IMR-90 (cell line): ENCODE results near the gene SNX15. TPM values are rescaled to one million over a fixed set of nuclear protein-coding genes. Genes with fewer than 3 reads are reported as not detected.

Source experiments
- ATAC-seq: fragments of 200-7000 bp; cut with Tn5 transposase; 2 replicates; pipeline ENCODE4 v1.9.1; 2020; ENCODE audit warnings: low read depth, mild to moderate bottlenecking, moderate library complexity
- BruUV-seq: library from RNA; stranded (reverse); fragments of 400-500 nt; replicated peaks from 2 replicates; lab custom pipeline; 2021; lab: Mats Ljungman, UMichigan
- CTCF ChIA-PET: fragments of 300-600 bp; formaldehyde crosslinking; extraction: SDS; loops from one replicate; lab custom pipeline; 2021; ENCODE audit warnings: antibody characterized with exemption; lab: Yijun Ruan, JAX
- POLR2A ChIA-PET: fragments of 300-600 bp; sonication (Branson Sonifier 250); formaldehyde crosslinking; loops from one replicate; lab custom pipeline; 2022; ENCODE audit warnings: antibody characterized with exemption; ENCODE audit not compliant: unreplicated experiment; lab: Charles Lee
- DNase-seq: peaks from one replicate; pipeline ENCODE4 v3.0.0; 2013
- H2AFZ ChIP-seq: replicated peaks from 2 replicates; pipeline ENCODE3; 2013; ENCODE audit warnings: low read length, mild to moderate bottlenecking; ENCODE audit not compliant: poor library complexity
- H2AK5ac ChIP-seq: 2 replicates; pipeline ENCODE4 v1.6.1; 2013; ENCODE audit warnings: low read depth, low read length, inconsistent platforms
- H2AK9ac ChIP-seq: replicated peaks from 2 replicates; pipeline ENCODE3; 2013; ENCODE audit warnings: mild to moderate bottlenecking, low read depth, low read length, moderate library complexity; ENCODE audit not compliant: poor library complexity
- H2BK120ac ChIP-seq: 2 replicates; pipeline ENCODE4 v1.6.1; 2013; ENCODE audit warnings: low read depth, low read length, inconsistent platforms
- H2BK15ac ChIP-seq: 3 replicates; pipeline ENCODE4 v1.6.1; 2013; ENCODE audit warnings: low read depth, low read length, inconsistent platforms
- H2BK20ac ChIP-seq: 2 replicates; pipeline ENCODE4 v1.6.1; 2013; ENCODE audit warnings: low read depth, mild to moderate bottlenecking, inconsistent platforms, low read length, moderate library complexity
- H2BK5ac ChIP-seq: 2 replicates; pipeline ENCODE4 v1.6.1; 2013; ENCODE audit warnings: mild to moderate bottlenecking, low read depth, low read length, inconsistent platforms; ENCODE audit not compliant: poor library complexity, severe bottlenecking
- H3K14ac ChIP-seq: replicated peaks from 2 replicates; pipeline ENCODE4 v1.6.1; 2013; ENCODE audit warnings: low read depth, low read length, inconsistent platforms
- H3K18ac ChIP-seq: 2 replicates; pipeline ENCODE4 v1.6.1; 2013; ENCODE audit warnings: low read depth, low read length, control low read depth
- H3K23ac ChIP-seq: 2 replicates; pipeline ENCODE4 v1.6.1; 2013; ENCODE audit warnings: low read depth, low read length, inconsistent platforms
- H3K27ac ChIP-seq: 2 replicates; pipeline ENCODE4 v1.5.1; 2013; ENCODE audit warnings: mild to moderate bottlenecking, control low read depth, low read length; ENCODE audit not compliant: insufficient read depth
- H3K27me3 ChIP-seq: 2 replicates; pipeline ENCODE4 v1.6.1; 2013; ENCODE audit warnings: low read length; ENCODE audit not compliant: control insufficient read depth, insufficient read depth
- H3K36me3 ChIP-seq: 2 replicates; pipeline ENCODE4 v1.6.1; 2013; ENCODE audit warnings: low read length, mixed read lengths; ENCODE audit not compliant: control insufficient read depth, insufficient read depth
- H3K4ac ChIP-seq: 2 replicates; pipeline ENCODE4 v1.6.1; 2013; ENCODE audit warnings: low read depth, low read length, inconsistent platforms
- H3K4me1 ChIP-seq: 2 replicates; pipeline ENCODE4 v1.6.1; 2013; ENCODE audit warnings: low read length, mixed read lengths; ENCODE audit not compliant: control insufficient read depth, insufficient read depth
- H3K4me2 ChIP-seq: 2 replicates; pipeline ENCODE4 v1.6.1; 2013; ENCODE audit warnings: low read depth, mild to moderate bottlenecking, control low read depth, low read length, moderate library complexity
- H3K4me3 ChIP-seq: 2 replicates; pipeline ENCODE4 v1.5.1; 2013; ENCODE audit warnings: low read depth, mild to moderate bottlenecking, control low read depth, low read length, moderate library complexity; ENCODE audit not compliant: insufficient read depth
- H3K56ac ChIP-seq: 2 replicates; pipeline ENCODE4 v1.6.1; 2013; ENCODE audit warnings: low read length, inconsistent platforms; ENCODE audit not compliant: insufficient read depth; ENCODE audit errors: extremely low read depth
- H3K79me1 ChIP-seq, 2 experiments: 2 replicates each; pipeline ENCODE4 v1.6.1; 2013; ENCODE audit warnings: low read length in 2 of 2, inconsistent platforms in 1 of 2, low read depth in 1 of 2
- H3K9ac ChIP-seq: 2 replicates; pipeline ENCODE4 v1.6.1; 2013; ENCODE audit warnings: low read depth, low read length, control low read depth
- H3K9me1 ChIP-seq: 2 replicates; pipeline ENCODE4 v1.6.1; 2013; ENCODE audit warnings: low read length, inconsistent platforms; ENCODE audit not compliant: insufficient read depth
- H3K9me3 ChIP-seq: 2 replicates; pipeline ENCODE4 v1.6.1; 2013; ENCODE audit warnings: low read length; ENCODE audit not compliant: control insufficient read depth, insufficient read depth
- H4K20me1 ChIP-seq: 2 replicates; pipeline ENCODE4 v1.6.1; 2013; ENCODE audit warnings: low read length, inconsistent platforms; ENCODE audit not compliant: insufficient read depth
- H4K5ac ChIP-seq: 2 replicates; pipeline ENCODE4 v1.6.1; 2013; ENCODE audit warnings: mild to moderate bottlenecking, low read depth, low read length, control low read depth
- H4K8ac ChIP-seq, 2 experiments: 2 replicates each; pipeline ENCODE4 v1.6.1; 2013; ENCODE audit warnings: low read depth in 2 of 2, low read length in 2 of 2, control low read depth in 1 of 2, inconsistent platforms in 1 of 2
- H4K91ac ChIP-seq: 2 replicates; pipeline ENCODE4 v1.6.1; 2013; ENCODE audit warnings: low read depth, low read length, inconsistent platforms; ENCODE audit not compliant: insufficient read depth
- CEBPB ChIP-seq: IDR thresholded peaks from 2 replicates; pipeline ENCODE4 v1.6.1; 2012; ENCODE audit warnings: low read depth, low read length, improper control_type of control experiment
- CHD1 ChIP-seq: IDR thresholded peaks from 2 replicates; pipeline ENCODE4 v1.6.1; 2012; ENCODE audit warnings: low read depth, low read length, improper control_type of control experiment
- CTCF ChIP-seq: conservative IDR thresholded peaks from 2 replicates; pipeline ENCODE4 v1.5.1; 2012; ENCODE audit warnings: mild to moderate bottlenecking, low read depth, low read length, improper control_type of control experiment
- MAZ ChIP-seq: IDR thresholded peaks from 2 replicates; pipeline ENCODE4 v1.6.1; 2012; ENCODE audit warnings: low read depth, mild to moderate bottlenecking, low read length, improper control_type of control experiment, moderate library complexity, borderline replicate concordance
- MXI1 ChIP-seq: IDR thresholded peaks from 2 replicates; pipeline ENCODE4 v1.6.1; 2012; ENCODE audit warnings: low read depth, mild to moderate bottlenecking, low read length, moderate library complexity, borderline replicate concordance
- NFE2L2 ChIP-seq: fragments of 150-350 bp; IDR thresholded peaks from 2 replicates; pipeline ENCODE4 v1.6.1; 2016; ENCODE audit warnings: low read depth, mild to moderate bottlenecking, low read length
- POLR2A ChIP-seq: IDR thresholded peaks from 2 replicates; pipeline ENCODE4 v1.6.1; 2012; ENCODE audit warnings: mild to moderate bottlenecking, low read depth, low read length
- RCOR1 ChIP-seq: IDR thresholded peaks from 2 replicates; pipeline ENCODE4 v1.6.1; 2012; ENCODE audit warnings: mild to moderate bottlenecking, low read length, improper control_type of control experiment; ENCODE audit not compliant: insufficient replicate concordance
- RFX5 ChIP-seq: IDR thresholded peaks from 2 replicates; pipeline ENCODE4 v1.8.0; 2012; ENCODE audit warnings: low read depth, mild to moderate bottlenecking, low read length, moderate library complexity
- SMC3 ChIP-seq: fragments of 150-350 bp; IDR thresholded peaks from 2 replicates; pipeline ENCODE4 v1.6.1; 2016; ENCODE audit warnings: low read depth, mild to moderate bottlenecking, antibody characterized with exemption, low read length, moderate library complexity
- USF2 ChIP-seq: fragments of 150-350 bp; IDR thresholded peaks from 2 replicates; pipeline ENCODE4 v1.6.1; 2017; ENCODE audit warnings: mild to moderate bottlenecking, antibody characterized with exemption, low read length, low read depth
- WGBS, 2 experiments: methylation state at CpG; one replicate each; pipeline versions ENCODE4 v1.1.5 to v1.1.7; 2013; ENCODE audit warnings: missing lambda C conversion rate in 2 of 2; ENCODE audit not compliant: insufficient read length in 1 of 2; ENCODE audit errors: extremely low coverage in 2 of 2; 5-methylcytosine and 5-hydroxymethylcytosine counted together
- dilution Hi-C: fragments of 300-500 bp; cut with HindIII; formaldehyde crosslinking; loops from one replicate; pipeline ENCODE4 v1.14.3; 2018; ENCODE audit warnings: low sequenced_read_pairs; ENCODE audit not compliant: unreplicated experiment
- in situ Hi-C: fragments of 300-500 bp; cut with MboI; formaldehyde crosslinking; loops from 3 replicates; pipeline ENCODE4 v1.14.3; 2019; ENCODE audit warnings: low sequenced_read_pairs, inconsistent platforms, mixed read lengths
- intact Hi-C: fragments of 100-400 bp; cut with micrococcal nuclease; formaldehyde crosslinking; loops from 2 replicates; pipeline ENCODE4 v1.10.0; 2022
- polyA plus RNA-seq, 3 experiments: library from polyadenylated mRNA; depleted of rRNA; stranded (reverse); fragments of >200 nt; gene quantifications; 2 replicates each; pipeline ENCODE4 v1.2.3, GENCODE V29; 2012; ENCODE audit warnings: low replicate concordance in 1 of 3
- total RNA-seq: library from RNA; depleted of rRNA; stranded (reverse); fragments of >200 nt; gene quantifications from 2 replicates; pipeline ENCODE4 v1.2.3, GENCODE V29; 2012

The SNX15 gene
- total and polyA plus RNA-seq, 2 of the 4 experiments (the other 2 are of a cell fraction): 9.0 to 16.3 TPM

- intact Hi-C loops: loop anchor here (2.0 kb wide), 1 partner anchor 45 kb away; the partner anchor contains the start of gene SAC3D1
- Histone ChIP-seq H4K20me1 (no peaks in the 10 kb centered on the region; the same call in 1 of the 2 replicates), H3K56ac (no peak overlapping the region), H3K23ac (no peak overlapping the region), H4K91ac (no peak overlapping the region), H3K36me3 (peaks cover 34% of the 10 kb centered on the region), H3K27ac (no peak overlapping the region), H2BK5ac (no peak overlapping the region), H3K14ac (no peak overlapping the region), H2AK5ac (no peak overlapping the region), H3K4me1 (peaks cover 4% of the 10 kb centered on the region; the same call in 1 of the 2 replicates), H2BK120ac (no peak overlapping the region), H3K9me1 (no peaks in the 10 kb centered on the region; the same call in 1 of the 2 replicates), H4K5ac (no peak overlapping the region), H3K9ac (no peak overlapping the region), H3K9me3 (no peaks in the 10 kb centered on the region), H2BK20ac (no peak overlapping the region), H3K4ac (no peak overlapping the region), H3K4me3 (no peak overlapping the region), H2AK9ac (no peak overlapping the region), H3K27me3 (no peaks in the 10 kb centered on the region), H3K4me2 (no peak overlapping the region), H3K18ac (no peak overlapping the region), H4K8ac (no peak overlapping the region), H2AFZ (no peak overlapping the region), H2BK15ac (no peak overlapping the region), H3K79me1 (peaks cover 36 to 49% of the 10 kb centered on the region in 2 experiments)
- ATAC-seq (no peak), DNase-seq (no peak)
- ChIA-PET CTCF (no interaction called here), POLR2A (interaction anchor here (1.7 kb wide), 1 partner anchor 11 kb away, joined by 4 read pairs; no protein-coding TSS in a partner anchor)
- dilution Hi-C loops: no loop called here
- no CpG with 5 or more reads among the region's 4 CpGs for WGBS, 2 experiments
- no TSS peak for BruUV-seq
- in situ Hi-C loops: no loop called here
- TF ChIP-seq NFE2L2: no peak
- no peak for TF ChIP-seq SMC3
- TF ChIP-seq CTCF: no peak
- no peak for TF ChIP-seq MXI1
- TF ChIP-seq RCOR1: no peak
- TF ChIP-seq RFX5: no peak
- no peak for TF ChIP-seq POLR2A
- TF ChIP-seq CHD1: no peak
- no peak for TF ChIP-seq CEBPB
- no peak for TF ChIP-seq MAZ
- no peak for TF ChIP-seq USF2
These were observed 58.2 kb downstream of the SNX15 start for GRCh38 chr11:65085446-65085845.
